GM21360 (cell line): ENCODE data around the gene KRTAP12-3.
"Not testable (repeated sequence)": the region's sequence is repeated elsewhere in the genome, so short reads cannot be mapped to it uniquely, and the experiment has no call there.

ENCODE experiments used
- ATAC-seq: cut with Tn5 transposase; IDR thresholded peaks from one replicate; pipeline ENCODE4 v1.9.1; 2021; ENCODE audit warnings: mild to moderate bottlenecking, moderate library complexity; ENCODE audit not compliant: unreplicated experiment

KRTAP12-3 gene

GRCh38 chr21:44650265-44650972, 7.3 kb upstream of the KRTAP12-3 start:
- ATAC-seq: no peak

GRCh38 chr21:44650973-44651675, 6.6 kb upstream of the KRTAP12-3 start:
- no peak for ATAC-seq

GRCh38 chr21:44653123-44653522, 4.6 kb upstream of the KRTAP12-3 start:
- no peak for ATAC-seq

GRCh38 chr21:44653656-44654575, 3.8 kb upstream of the KRTAP12-3 start:
- ATAC-seq: no peak

GRCh38 chr21:44654576-44655175, 3.1 kb upstream of the KRTAP12-3 start, which contains the start of gene KRTAP12-4:
Gene KRTAP12-4 (minus strand): TSS chr21:44654659. CDS start chr21:44654614, 45 bp downstream.
- no peak for ATAC-seq

GRCh38 chr21:44656868-44657267, 864 bp upstream of the KRTAP12-3 start:
- ATAC-seq: no peak

GRCh38 chr21:44658541-44658910, 794 bp downstream of the KRTAP12-3 start:
- no peak for ATAC-seq

- no peak for ATAC-seq
These were observed 1.3 kb downstream of the KRTAP12-3 start for GRCh38 chr21:44658913-44659595.

GRCh38 chr21:44661567-44661966, 3.8 kb downstream of the KRTAP12-3 start:
- ATAC-seq: not testable (repeated sequence)

GRCh38 chr21:44664691-44665090, 7.0 kb downstream of the KRTAP12-3 start:
- no peak for ATAC-seq

- ATAC-seq: no peak
These were observed 8.9 kb downstream of the KRTAP12-3 start, which contains the start of gene KRTAP12-2 for GRCh38 chr21:44666401-44667320. Gene KRTAP12-2 (minus strand): TSS chr21:44666927. CDS start chr21:44666886, 41 bp downstream.

GRCh38 chr21:44667612-44668011, 9.9 kb downstream of the KRTAP12-3 start:
- ATAC-seq: no peak

- no peak for ATAC-seq
These were observed 13.1 kb downstream of the KRTAP12-3 start for GRCh38 chr21:44670642-44671432.

- no peak for ATAC-seq
These were observed 14.2 kb downstream of the KRTAP12-3 start for GRCh38 chr21:44671911-44672310.

GRCh38 chr21:44677881-44678280, 20.1 kb downstream of the KRTAP12-3 start:
- no peak for ATAC-seq

- ATAC-seq: no peak
These were observed 23.4 kb downstream of the KRTAP12-3 start for GRCh38 chr21:44681152-44681551.

GRCh38 chr21:44681861-44682579, 24.3 kb downstream of the KRTAP12-3 start, which contains the start of gene KRTAP12-1:
Gene KRTAP12-1 (minus strand): TSS chr21:44682163. CDS start chr21:44682123, 40 bp downstream.
- no peak for ATAC-seq
